Smooth muscle cell of the brain vasculature (primary cell): ENCODE data around the gene LRRFIP1.
"Not testable (repeated sequence)": the region's sequence is repeated elsewhere in the genome, so short reads cannot be mapped to it uniquely, and the experiment has no call there.

Experiments
- DNase-seq: peaks from one replicate; pipeline ENCODE4 v3.0.0-alpha.2; 2012; ENCODE audit warnings: low read depth, low spot score

LRRFIP1 gene

DNA sequence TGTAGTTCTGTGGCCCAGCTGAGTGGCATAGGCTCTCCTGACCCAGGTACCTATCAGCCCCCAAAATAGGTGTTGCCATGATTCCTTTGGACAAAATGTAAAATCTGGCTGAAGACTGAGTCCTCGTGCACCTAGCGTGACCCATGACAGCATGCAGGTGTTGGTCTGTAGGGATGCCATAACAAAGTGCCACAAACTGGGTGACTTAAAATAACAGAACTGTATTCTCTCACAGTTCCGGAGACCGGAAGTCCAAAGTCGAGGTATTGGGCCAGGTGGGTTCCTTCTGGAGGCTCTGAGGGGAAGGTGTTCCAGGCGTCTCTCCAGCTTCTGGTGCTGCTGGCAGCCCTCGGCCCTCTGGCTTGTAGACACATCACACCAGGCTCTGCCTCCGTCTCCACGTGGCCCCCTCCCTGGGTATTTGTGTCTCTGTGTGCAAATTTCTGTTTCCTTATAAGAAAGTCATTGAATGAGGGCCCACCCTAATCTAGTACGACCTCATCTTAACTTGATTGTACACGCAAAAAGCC is 34.5 kb downstream of the LRRFIP1 start:
- no peak for DNase-seq

DNA sequence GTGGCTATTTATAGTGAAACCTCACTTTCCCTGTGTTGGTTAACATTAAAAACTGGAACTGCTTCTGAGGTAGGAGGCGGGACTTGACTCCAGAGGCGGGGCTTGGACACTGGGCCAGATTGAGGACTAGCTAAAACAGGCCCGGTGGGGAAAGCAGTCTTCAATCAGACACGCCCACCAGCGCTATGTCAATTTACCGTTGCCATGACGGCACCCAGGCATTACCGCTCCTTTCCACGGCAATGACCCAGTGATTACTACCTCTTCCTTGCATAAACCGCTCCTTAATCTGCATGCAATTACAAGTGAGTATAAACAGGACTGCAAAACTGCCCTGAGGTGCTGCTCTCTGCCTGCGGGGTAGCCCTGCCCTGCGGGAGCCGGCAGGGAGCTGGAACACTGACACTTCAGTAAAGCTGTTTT is 35.3 kb downstream of the LRRFIP1 start:
- no peak for DNase-seq

DNA sequence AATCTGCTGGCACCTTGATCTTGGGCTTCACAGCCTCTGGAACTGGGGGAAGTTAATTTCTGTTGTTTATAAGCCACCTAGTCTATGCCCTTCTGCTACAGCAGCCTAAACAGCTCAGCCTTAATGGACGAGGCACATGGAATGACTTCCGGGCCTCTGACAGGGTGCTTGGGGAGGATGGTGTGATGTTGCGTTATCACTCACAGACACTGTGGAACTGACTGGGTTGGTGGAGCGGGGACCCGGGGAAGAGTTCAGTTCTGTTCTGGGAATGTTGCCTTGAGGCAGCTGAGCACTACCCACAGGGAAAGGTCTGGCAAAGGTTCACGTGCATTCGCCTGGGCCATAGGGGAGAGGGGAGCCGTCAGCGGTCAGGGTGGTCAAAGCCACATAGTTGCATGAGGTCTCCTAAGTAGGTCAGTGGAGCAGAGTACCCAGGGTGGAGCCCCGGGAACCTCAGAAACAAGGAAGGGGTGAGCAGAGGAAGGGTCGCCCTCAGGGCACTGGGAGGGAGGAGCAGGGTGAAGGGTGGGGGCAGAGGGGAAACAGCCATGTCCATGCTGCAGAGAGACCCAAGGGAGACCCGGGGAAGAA is 36.2 kb downstream of the LRRFIP1 start:
- no peak for DNase-seq

DNA sequence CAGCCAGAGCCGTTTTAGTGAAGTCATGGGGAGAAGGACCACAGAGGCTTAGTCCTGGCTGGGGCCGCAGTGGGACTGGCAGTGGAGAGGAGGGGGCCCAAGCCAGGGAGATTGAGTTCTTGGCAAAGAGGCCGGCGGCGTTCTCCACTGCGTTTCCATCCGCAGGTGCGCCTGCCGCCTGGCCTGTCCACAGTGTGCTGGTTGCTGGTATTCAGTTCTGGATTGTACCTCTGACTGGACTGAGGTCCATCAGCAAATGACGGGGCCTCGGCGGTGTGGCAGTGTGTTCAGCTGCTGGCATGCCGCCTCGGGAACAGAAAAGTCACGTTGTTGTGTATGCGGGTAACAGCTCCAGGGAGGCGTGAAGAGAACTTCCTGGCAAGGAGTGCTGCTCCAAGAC is 36.8 kb downstream of the LRRFIP1 start:
- no peak for DNase-seq

DNA sequence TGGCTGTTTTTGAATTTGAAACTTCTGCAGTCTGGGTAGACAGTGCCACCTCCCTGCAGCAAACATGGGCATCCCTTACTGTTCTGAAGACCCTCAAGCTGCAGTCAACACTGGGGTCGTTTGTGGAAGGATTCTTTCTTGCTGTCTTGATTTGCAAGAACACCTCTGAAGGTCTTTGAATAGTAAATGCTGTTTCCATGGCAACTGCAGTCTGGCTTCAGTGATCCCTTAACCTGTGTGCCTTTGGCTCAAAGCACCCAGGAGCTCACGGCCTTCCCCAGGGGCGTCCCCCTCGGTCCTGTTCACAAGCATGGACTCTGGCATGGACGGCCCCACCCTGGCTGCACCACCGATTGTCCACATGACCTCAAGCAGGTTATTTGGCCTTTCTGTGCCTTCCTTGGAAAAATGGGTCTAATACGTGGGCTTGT is 38.3 kb downstream of the LRRFIP1 start:
- no peak for DNase-seq

DNA sequence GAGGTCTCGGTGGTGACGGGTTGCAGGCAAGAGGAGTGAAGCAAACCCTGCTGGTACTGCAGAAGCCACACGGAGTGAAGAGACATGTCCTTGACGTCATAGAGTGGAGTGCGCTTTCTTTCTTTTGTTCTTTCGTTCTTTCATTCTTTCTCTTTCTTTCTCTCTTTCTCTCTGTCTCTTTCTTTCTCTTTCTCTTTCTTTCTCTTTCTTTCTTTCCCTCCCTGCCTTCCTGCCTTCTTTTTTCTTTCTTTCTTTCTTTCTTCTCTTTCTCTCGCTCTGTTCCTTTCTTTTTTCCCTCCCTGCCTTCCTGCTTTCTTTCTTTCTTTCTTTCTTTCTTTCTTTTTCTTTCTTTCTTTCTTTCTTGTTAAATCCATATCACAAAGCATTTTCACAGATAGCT is 39.2 kb downstream of the LRRFIP1 start:
- no peak for DNase-seq

DNA sequence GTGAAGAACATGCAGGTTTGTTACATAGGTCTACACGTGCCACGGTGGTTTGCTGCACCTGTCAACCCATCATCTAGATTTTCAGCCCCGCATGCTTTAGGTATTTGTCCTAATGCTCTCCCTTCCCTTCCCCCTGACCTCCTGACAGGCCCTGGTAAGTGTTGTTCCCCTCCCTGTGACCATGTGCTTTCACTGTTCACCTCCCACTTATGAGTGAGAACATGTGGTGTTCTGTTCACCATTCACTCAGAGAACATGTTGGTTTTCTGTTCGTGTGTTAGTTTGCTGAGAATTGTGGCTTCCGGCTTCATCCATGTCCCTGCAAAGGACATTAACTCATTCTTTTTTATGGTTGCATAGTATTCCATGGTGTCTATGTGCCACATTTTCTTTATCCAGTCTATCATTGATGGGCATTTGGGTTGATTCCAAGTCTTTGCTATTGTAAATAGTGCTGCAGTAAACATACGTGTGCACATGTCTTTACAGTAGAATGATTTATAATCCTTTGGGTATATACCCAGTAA is 39.7 kb downstream of the LRRFIP1 start:
- DNase-seq = not testable (repeated sequence)

DNA sequence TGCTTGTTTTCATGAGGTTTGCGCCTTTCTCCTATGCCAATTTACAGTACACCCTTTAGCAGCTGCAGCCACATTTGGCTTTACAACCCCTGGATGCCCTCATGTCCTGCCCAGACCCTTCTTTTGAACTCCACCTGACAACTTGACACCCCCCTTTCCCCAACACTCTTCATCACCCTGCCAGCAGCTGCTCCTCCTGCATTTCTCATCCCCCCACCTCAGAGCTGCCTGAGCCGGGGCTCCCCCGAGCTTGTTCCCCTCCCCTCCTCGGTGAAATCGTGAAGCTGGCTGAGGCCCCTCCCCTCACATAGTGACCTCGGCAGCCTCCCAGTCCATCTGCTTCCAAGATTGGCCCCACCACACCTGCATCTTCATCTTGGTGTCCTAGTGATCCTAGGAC is 40.5 kb downstream of the LRRFIP1 start:
- no peak for DNase-seq

DNA sequence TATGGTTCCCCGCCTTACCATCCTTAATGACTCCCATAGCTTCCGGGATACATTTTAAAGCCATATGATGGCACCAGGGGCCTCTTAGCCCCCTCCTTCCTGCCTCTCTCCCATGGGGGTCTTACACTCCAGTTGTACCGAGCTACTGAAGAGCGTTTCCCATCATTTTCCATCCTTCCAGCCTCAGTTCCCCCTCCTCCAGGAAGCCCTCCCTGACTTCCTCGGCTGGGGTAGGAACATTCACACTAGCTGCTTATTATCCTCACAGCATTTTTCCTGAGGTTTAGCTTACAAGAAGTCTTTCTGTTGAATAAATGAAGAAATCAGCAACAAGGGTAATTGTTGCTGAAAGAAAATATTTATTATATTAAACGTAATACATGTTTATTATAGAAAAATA is 41.1 kb downstream of the LRRFIP1 start:
- DNase-seq = no peak

DNA sequence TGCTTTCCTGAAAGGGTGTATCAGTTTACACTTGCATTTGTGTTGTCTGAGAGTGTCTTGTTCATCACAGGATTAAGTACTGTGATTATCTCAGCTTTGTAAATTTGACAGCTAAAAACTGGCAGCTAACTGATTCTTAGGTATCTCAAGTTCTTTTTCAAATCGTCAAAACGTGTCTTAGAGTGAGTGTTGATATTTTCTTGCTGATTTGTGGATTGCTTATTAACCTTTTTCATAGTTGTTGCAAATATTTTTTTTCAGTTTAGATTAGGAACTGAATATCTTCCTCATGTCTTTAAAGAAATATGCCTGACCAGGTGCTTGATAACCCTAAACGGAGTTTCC is 41.9 kb downstream of the LRRFIP1 start:
- DNase-seq = no peak

DNA sequence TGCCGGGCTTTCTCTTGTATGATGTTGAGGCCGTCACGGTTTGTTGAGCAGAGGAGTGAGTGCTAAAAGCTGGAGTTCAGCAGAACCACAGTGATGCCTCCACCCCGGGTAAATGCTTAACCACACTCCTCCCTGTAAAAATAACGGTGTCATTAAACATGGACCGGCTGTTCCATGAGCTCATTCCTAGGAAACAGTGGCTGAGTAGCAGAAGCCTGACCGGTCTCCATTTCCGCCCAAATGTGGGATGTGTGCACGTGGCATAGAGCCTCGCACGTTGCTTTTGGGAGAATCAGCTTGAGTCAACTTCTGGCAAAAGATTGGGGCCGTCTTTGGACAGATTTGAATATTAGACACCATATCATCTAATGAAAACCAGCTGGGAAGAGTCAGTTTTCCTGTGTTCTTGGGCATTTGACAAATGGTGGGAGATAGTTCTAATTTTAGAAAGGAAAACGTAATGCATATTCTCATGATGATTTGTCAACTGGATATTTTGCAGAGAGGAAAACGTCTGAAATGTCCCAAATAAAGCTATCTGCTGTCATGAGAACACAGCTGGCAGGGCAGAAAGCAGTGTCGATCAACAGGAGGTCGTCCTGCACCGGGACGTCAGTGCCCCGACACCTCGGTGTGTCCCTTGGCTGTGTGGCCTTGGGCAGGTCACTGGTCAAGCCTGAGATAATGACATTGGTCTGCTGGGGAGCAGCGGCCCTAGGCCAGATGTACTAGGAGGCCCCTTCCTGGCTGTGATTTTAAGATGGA is 42.4 kb downstream of the LRRFIP1 start:
- DNase-seq = no peak

DNA sequence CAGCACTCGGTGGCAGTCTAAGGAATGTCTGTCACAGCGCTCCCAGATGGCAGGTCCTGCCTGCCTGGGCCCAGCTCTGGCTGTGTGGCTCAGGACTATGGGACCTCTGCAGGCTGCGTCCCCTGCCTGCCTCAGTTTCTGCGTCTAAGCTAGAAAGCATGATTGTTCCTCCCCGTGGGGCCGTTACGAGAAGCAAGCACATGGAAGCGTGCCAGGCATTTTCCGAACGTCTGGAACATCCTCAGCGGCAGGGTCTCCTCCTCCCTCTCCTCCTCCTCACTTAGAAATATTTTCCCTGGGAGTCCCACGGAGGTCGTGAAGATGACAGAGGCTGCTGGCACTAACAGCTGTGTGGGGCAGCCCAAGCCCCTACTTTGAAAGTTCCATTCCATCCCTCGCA is 43.3 kb downstream of the LRRFIP1 start:
- no peak for DNase-seq

DNA sequence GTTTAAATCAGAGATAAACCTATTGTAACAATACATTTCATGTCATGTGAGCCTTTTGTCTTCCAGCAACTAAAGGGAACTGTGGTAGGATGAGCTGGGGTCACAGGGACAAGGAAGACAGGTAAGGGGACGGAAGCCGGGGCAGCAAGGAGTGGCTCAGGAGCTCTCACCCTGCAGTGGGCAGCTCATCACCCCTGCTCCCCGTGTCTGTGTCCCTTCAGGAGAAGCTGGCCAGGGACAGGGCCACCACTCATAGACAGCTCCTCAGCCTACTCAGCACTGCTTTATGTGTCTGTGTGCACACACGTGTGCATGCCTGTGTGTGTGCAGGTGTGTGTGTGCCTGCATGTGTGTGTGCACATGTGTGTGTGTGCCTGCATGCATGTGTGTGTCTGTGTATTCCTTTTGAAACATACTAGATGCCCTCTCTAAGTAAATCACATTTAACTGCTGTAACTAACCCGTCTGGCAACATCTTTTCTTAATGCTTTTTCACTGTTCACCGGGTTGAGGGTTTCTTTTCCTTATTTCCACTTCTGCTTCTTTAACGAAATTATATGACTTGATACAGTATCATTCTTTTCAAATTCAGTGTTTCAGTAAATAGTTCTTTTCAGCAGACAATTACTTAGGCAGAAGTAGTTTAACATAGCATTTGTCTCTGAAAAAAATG is 44.2 kb downstream of the LRRFIP1 start:
- no peak for DNase-seq

DNA sequence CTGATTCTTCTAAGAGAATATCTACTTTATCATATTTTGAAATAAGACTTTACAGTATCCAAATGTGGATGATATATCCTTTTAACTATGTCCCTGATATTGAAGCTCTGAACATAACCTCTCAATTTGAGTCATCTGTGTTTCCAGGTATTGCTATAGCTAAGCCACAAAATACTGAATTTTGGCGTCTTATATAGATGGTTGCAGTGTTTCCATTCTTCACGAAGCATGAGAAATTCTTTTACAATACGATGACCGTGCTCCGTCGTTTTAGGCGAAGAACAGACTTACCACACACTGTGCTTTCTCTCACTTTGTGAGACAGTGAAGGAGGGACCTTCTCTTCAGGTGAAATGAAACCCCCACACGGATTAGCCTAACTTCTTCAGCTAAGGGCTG is 45.3 kb downstream of the LRRFIP1 start:
- DNase-seq = no peak

DNA sequence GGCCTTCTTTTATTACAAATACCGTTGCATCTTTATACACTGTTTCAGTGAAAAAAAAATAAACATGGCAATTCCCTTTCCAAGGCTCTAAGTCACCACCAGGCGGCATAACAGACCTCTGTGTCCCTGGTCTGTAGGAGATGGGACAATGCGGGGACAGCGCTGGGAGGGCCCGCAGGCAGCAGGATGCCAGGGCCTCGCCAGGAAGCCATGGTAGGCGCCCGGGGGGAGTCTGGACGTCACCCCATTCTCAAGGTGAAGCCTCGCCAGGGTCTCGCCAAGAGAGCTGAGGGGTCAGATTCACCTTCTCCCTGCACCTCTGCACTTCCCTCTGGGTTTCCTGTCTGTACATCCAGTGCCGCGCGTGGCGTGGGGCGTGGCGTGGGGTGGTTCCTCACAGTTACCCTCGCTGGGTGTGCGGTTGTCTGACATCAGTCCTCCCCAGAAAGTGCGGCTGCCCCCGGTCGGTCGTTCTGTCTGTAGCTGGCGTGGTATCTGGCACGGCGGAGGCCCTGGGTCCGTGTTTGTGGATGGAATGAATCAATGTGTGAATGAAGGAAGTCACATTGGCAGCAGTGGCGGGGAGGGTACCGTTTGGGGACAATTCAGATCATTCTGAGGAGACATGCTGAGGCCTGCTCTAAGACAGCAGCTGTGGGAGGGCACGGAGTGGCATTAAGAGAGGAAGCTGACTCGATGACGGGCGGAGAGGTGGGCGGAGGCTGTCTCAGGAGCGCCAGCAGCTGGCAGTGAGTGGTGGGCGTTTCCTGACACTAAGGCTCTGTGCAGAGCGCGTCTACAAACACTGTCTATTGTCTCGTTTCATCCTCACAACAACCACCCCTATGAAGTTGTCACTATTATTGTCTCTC is 46.0 kb downstream of the LRRFIP1 start:
- DNase-seq = no peak

DNA sequence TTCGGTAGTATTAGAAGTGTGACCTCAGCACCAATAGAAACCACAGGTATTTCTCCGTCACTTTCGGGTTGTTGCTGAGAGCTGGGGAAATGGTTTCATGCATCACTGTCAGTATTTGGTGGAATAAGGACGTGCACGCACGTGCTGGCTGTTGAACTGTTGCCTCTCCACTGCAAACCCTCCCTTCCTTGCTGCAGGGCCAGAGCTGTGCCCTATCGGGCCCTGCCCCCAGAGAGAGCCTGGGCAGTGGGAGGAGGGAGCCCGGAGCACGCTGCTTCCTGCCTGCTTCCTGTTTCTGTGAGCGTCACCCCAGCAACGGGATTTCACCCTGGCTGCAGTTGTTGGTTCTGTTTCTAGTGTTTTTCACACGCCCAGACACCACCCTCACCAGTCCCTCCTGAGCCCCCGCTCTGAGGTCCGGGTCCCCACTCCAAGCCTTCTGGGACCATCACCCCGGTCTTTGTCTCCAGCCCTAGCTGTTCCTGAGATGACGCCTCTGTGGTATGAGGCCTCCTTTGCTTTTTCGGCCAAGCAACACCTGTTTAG is 47.4 kb downstream of the LRRFIP1 start:
- DNase-seq = no peak

DNA sequence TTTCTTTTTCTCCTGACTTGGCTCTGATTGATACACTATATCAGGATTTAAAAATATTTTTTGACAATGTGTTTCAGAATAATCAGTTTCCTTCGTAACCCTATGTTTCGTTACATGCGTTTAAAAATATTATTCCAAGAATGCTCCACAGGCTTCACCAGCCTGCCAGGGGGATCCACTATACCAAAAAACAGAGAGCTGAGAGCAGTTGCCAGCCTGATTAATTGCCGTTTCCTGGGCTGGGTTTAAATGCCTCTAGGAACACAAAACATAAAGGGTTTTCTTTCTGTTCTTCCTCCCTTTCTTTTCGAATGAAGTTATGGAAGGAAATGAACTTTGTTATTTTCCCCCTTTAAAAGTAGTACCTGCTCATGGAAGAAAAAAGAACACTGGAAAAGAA is 47.9 kb downstream of the LRRFIP1 start:
- no peak for DNase-seq

DNA sequence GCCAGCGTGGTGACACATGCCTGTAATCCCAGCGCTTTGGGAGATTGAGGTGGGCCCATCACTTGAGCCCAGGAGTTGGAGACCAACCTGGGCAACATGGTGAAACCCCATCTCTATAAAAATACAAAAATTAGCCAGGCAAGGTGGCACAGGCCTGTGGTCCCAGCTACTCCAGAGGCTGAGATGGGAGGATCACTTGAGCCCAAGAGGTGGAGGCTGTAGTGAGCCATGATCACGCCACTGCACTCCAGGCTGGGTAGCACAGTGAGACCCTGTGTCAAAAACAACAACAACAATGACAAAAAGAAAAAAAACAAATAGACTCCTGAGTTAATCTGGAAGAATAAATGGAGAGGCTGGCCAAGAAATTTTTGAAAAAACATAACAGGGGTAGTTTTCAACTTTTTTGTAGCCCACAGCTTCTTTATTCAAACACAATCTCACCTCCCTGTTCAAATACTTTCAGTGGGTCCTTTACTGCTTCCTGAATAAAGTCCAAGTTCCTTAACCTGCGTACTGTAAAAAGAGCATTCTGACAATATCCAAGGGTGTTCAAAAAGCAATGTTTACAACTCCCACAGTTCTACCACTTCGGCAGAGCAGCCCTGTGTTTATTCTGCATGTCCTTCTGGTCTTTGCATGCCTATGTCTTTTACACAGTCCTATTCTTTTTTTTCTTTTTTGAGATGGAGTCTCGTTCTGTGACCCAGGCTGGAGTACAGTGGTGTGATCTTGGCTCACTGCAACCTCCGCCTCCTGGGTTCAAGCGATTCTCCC is 53.5 kb downstream of the LRRFIP1 start:
- DNase-seq = no peak

DNA sequence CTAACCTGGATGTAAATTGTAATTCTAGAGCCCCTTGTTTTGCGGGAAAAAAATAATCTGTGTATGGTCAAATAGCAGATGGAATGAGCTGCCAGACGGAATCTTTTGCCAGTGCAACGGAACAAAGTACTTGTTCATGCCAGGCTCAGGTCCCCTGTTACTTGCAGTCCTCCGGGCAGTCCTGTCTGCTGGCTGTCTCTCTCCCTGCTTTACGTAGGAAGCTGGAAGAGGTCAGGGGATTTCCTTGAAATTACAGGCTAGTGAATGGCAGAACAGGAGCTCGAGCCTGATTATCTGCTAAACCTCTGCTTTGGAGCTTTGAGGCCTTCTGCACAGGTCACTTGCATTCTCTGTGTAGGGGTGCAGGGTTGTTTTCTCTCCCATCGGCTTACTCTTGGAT is 54.8 kb downstream of the LRRFIP1 start:
- DNase-seq = no peak

DNA sequence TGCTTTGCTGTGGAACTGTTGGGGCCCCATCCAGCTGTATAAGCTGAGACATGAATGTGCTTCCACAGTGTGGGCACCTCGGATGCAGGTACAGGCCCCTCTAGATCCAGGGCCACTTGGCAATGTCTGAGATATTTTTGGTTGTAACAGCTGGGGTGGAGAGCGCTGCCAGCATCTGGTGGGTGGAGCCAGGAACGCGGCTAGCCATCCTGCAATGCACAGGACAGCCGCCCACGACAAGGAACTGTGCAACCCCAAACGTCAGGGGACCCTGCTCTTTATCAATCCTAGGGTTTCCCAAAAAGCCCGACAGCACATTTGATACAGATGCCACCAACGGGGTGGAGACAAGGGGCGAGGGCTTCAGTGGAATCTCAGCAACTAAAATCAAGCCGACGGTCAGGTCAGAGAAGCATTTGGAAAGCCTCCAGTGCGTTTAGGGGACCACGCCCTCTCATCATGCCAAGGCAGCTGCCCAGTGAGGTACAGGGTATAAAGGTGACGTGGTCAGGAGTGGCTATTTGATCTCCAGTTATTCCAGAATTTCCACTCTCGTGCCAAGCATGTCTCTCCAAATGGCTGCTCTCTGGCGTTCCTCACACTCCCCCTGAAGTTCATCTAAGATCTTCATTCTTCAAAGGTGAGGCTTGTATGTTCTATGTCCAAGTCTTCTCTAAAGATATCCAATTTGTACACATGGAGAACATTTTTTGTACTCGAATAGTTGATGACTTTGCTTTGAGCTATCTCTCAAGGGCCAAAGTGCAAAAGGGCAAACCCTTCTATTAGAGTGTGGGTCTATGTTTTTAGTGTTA is 55.7 kb downstream of the LRRFIP1 start:
- DNase-seq = no peak
